ENCODE data around the gene KCNK4. TPM values are rescaled to one million over a fixed set of nuclear protein-coding genes. Genes with fewer than 3 reads are reported as not detected.

Gene KCNK4
- total and polyA plus RNA-seq, 2 donors from 2014 or later = not detected

GRCh38 chr11:64259533-64260067, 31.5 kb upstream of the KCNK4 start:
- no peaks in the 10 kb centered on the region for H3K4me1 ChIP-seq (ENCODE audit: control insufficient read depth in 2 of 3, insufficient read depth in 2 of 3, low read depth in 1 of 3, low read length in 3 of 3)
- DNase-seq = peak in 1 of 5 donors; percentile 17
- no peak for FAIRE-seq
- no peak overlapping the region for H3K9ac ChIP-seq (ENCODE audit: low read length in 3 of 3)
- H3K36me3 ChIP-seq (ENCODE audit: control insufficient read depth in 2 of 3, insufficient read depth in 3 of 3, low read length in 3 of 3) = peaks cover 0 to 8% (median 6%) of the 10 kb centered on the region in 3 donors
- H3K4me3 ChIP-seq (ENCODE audit: low read length in 3 of 3) = no peak overlapping the region
- H3K27me3 ChIP-seq (ENCODE audit: control insufficient read depth, insufficient read depth, low read length) = no peaks in the 10 kb centered on the region
- H3K27ac ChIP-seq (ENCODE audit: low read depth in 2 of 2, low read length in 2 of 2) = no peak overlapping the region
- H3K9me3 ChIP-seq (ENCODE audit: control insufficient read depth in 2 of 3, insufficient read depth in 1 of 3, low read length in 3 of 3) = no peaks in the 10 kb centered on the region
- intact Hi-C loops (cut with DNase I) = no loop called here
- no peak for TF ChIP-seq CTCF (IDR thresholded peaks at IDR 0.05; ENCODE audit: borderline replicate concordance, extremely low read depth, insufficient read depth)

GRCh38 chr11:64260147-64260708, 30.9 kb upstream of the KCNK4 start:
- intact Hi-C loops (cut with DNase I) = no loop called here
- H3K9ac ChIP-seq (ENCODE audit: low read length in 3 of 3) = no peak overlapping the region
- H3K36me3 ChIP-seq (ENCODE audit: control insufficient read depth in 2 of 3, insufficient read depth in 3 of 3, low read length in 3 of 3) = peaks cover 0 to 8% (median 6%) of the 10 kb centered on the region in 3 donors
- FAIRE-seq = no peak
- no peak for TF ChIP-seq CTCF (IDR thresholded peaks at IDR 0.05; ENCODE audit: borderline replicate concordance, extremely low read depth, insufficient read depth)
- DNase-seq = peak in 1 of 5 donors; percentile 34
- no peak overlapping the region for H3K4me3 ChIP-seq (ENCODE audit: low read length in 3 of 3)
- no peaks in the 10 kb centered on the region for H3K9me3 ChIP-seq (ENCODE audit: control insufficient read depth in 2 of 3, insufficient read depth in 1 of 3, low read length in 3 of 3)
- H3K27ac ChIP-seq (ENCODE audit: low read depth in 2 of 2, low read length in 2 of 2) = no peak overlapping the region
- no peaks in the 10 kb centered on the region for H3K4me1 ChIP-seq (ENCODE audit: control insufficient read depth in 2 of 3, insufficient read depth in 2 of 3, low read depth in 1 of 3, low read length in 3 of 3)
- no peaks in the 10 kb centered on the region for H3K27me3 ChIP-seq (ENCODE audit: control insufficient read depth, insufficient read depth, low read length)

- intact Hi-C loops (cut with DNase I) = no loop called here
- Histone ChIP-seq H3K36me3 (ENCODE audit: control insufficient read depth in 2 of 3, insufficient read depth in 3 of 3, low read length in 3 of 3) (peaks cover 0 to 10% (median 0%) of the 10 kb centered on the region in 3 donors), H3K4me3 (ENCODE audit: low read length in 3 of 3) (no peak overlapping the region), H3K27ac (ENCODE audit: low read depth in 2 of 2, low read length in 2 of 2) (no peak overlapping the region), H3K4me1 (ENCODE audit: control insufficient read depth in 2 of 3, insufficient read depth in 2 of 3, low read depth in 1 of 3, low read length in 3 of 3) (no peaks in the 10 kb centered on the region), H3K9me3 (ENCODE audit: control insufficient read depth in 2 of 3, insufficient read depth in 1 of 3, low read length in 3 of 3) (no peaks in the 10 kb centered on the region), H3K9ac (ENCODE audit: low read length in 3 of 3) (no peak overlapping the region), H3K27me3 (ENCODE audit: control insufficient read depth, insufficient read depth, low read length) (no peaks in the 10 kb centered on the region)
- TF ChIP-seq CTCF (IDR thresholded peaks at IDR 0.05; ENCODE audit: borderline replicate concordance, extremely low read depth, insufficient read depth) = no peak
- FAIRE-seq (no peak), DNase-seq (peak in 1 of 5 donors; percentile 65)
Measured at GRCh38 chr11:64261556-64262080, 29.5 kb upstream of the KCNK4 start.

Data from kidney (tissue), 14 donors.